Sigmoid colon (tissue), 7 donors: ENCODE measurements around the gene BAD. TPM values are rescaled to one million over a fixed set of nuclear protein-coding genes. Genes with fewer than 3 reads are reported as not detected.

ENCODE experiments used
- DNase-seq: peaks from one replicate; pipeline ENCODE4 v3.0.0-alpha.2; 2019
- H3K27ac ChIP-seq, 4 donors: fragments of 200-600 bp; sonication (generic); one replicate each; pipeline ENCODE4 v1.5.1; 2016 to 2019; ENCODE audit warnings: mild to moderate bottlenecking in 1 of 4
- H3K27me3 ChIP-seq, 3 donors: fragments of 200-600 bp; sonication (generic); one replicate each; pipeline ENCODE4 v1.5.1; 2019; ENCODE audit warnings: mild to moderate bottlenecking in 1 of 3
- H3K36me3 ChIP-seq, 4 donors: fragments of 200-600 bp; sonication (generic); one replicate each; pipeline ENCODE4 v1.5.1; 2016 to 2019
- H3K4me1 ChIP-seq, 4 donors: fragments of 200-600 bp; sonication (generic); one replicate each; pipeline ENCODE4 v1.5.1; 2017 to 2019
- H3K4me3 ChIP-seq, 4 donors: fragments of 200-600 bp; sonication (generic); one replicate each; pipeline ENCODE4 v1.5.1; 2017 to 2019; ENCODE audit warnings: mild to moderate bottlenecking in 2 of 4, moderate library complexity in 1 of 4
- H3K9me3 ChIP-seq, 4 donors: fragments of 200-600 bp in 3 of 4; sonication (generic) in 3 of 4; one replicate each; pipeline versions ENCODE4 v1.5.1 to v1.6.1; 2013 to 2019
- CTCF ChIP-seq, 4 experiments: fragments of 450-650 bp in 3 of 4; fragments of 200-600 bp in 1 of 4; IDR thresholded peaks; one replicate each; pipeline ENCODE4 v1.5.1; 2016 to 2019; ENCODE audit warnings: antibody characterized with exemption in 4 of 4, mild to moderate bottlenecking in 3 of 4, moderate library complexity in 2 of 4
- EP300 ChIP-seq, 4 donors: sonication (generic); formaldehyde crosslinking; IDR thresholded peaks; one replicate each; pipeline ENCODE4 v1.6.1; 2017; ENCODE audit warnings: antibody characterized with exemption in 4 of 4
- POLR2A ChIP-seq, 2 donors: fragments of 450-650 bp; IDR thresholded peaks; one replicate each; pipeline ENCODE4 v1.6.1; 2016; ENCODE audit warnings: antibody characterized with exemption in 2 of 2, mild to moderate bottlenecking in 2 of 2, moderate library complexity in 2 of 2
- POLR2AphosphoS5 ChIP-seq, 4 donors: sonication (generic); formaldehyde crosslinking; IDR thresholded peaks; one replicate each; pipeline ENCODE4 v1.6.1; 2017; ENCODE audit warnings: antibody characterized with exemption in 4 of 4
- WGBS, 2 donors: extraction: QIAGEN DNeasy Blood & Tissue Kit; methylation state at CpG; one replicate each; pipeline ENCODE4 v1.1.7; 2013; 5-methylcytosine and 5-hydroxymethylcytosine counted together
- intact Hi-C: fragments of 100-400 bp; cut with DNase I; formaldehyde crosslinking; loops from one replicate; pipeline ENCODE4 v1.15.1; 2023
- polyA plus RNA-seq, 3 donors: library from polyadenylated mRNA; stranded (reverse); fragments of 200-250 nt; gene quantifications; one replicate each; pipeline ENCODE4 v1.2.3, GENCODE V29; 2013
- total RNA-seq, 4 donors: library from RNA; depleted of rRNA; stranded (reverse); fragments of >200 nt; gene quantifications; one replicate each; pipeline ENCODE4 v1.1.0, GENCODE V29; 2016
- donor health status: healthy with polysubstance abuse.
- donor health status: Bipolar disorder and iron deficiency.
- donor health status: healthy.

Gene BAD
- total and polyA plus RNA-seq, 7 donors: 95.3 to 264 (median 127) TPM

GRCh38 chr11:64267207-64267945 is 17.1 kb downstream of the BAD start:
- peak overlapping the region; percentile 87 to 99 (median 96) for H3K27ac ChIP-seq
- intact Hi-C loops: no loop called here
- peaks cover 0 to 39% (median 19%) of the 10 kb centered on the region in 4 donors for H3K36me3 ChIP-seq
- 58 to 78% methylated on average over 27 of the region's 27 CpGs for WGBS, 2 donors
- H3K4me3 ChIP-seq: no peak overlapping the region
- no peak for DNase-seq
- TF ChIP-seq EP300 (IDR thresholded peaks at IDR 0.05): no peak
- TF ChIP-seq POLR2AphosphoS5 (IDR thresholded peaks at IDR 0.05): no peak
- TF ChIP-seq POLR2A (IDR thresholded peaks at IDR 0.05): no peak
- TF ChIP-seq CTCF (IDR thresholded peaks at IDR 0.05): no peak
- H3K4me1 ChIP-seq: peaks cover 0 to 34% (median 30%) of the 10 kb centered on the region in 4 donors
- no peaks in the 10 kb centered on the region for H3K27me3 ChIP-seq
- no peaks in the 10 kb centered on the region for H3K9me3 ChIP-seq

- H3K27ac ChIP-seq: no peak overlapping the region
- H3K4me3 ChIP-seq: no peak overlapping the region
- no peaks in the 10 kb centered on the region for H3K27me3 ChIP-seq
- H3K4me1 ChIP-seq: peaks cover 0 to 25% (median 21%) of the 10 kb centered on the region in 4 donors
- TF ChIP-seq EP300 (IDR thresholded peaks at IDR 0.05) (no peak), POLR2A (IDR thresholded peaks at IDR 0.05) (no peak), CTCF (IDR thresholded peaks at IDR 0.05) (no peak), POLR2AphosphoS5 (IDR thresholded peaks at IDR 0.05) (no peak)
- H3K9me3 ChIP-seq: no peaks in the 10 kb centered on the region
- 92 to 95% methylated on average over 15 of the region's 15 CpGs for WGBS, 2 donors
- DNase-seq: no peak
- intact Hi-C loops: no loop called here
- peaks cover 0 to 49% (median 25%) of the 10 kb centered on the region in 4 donors for H3K36me3 ChIP-seq
Observed at GRCh38 chr11:64266339-64266738, 18.1 kb downstream of the BAD start.

GRCh38 chr11:64265176-64266160 is 19.0 kb downstream of the BAD start:
- TF ChIP-seq POLR2AphosphoS5 (IDR thresholded peaks at IDR 0.05) (no peak), EP300 (IDR thresholded peaks at IDR 0.05) (no peak), CTCF (IDR thresholded peaks at IDR 0.05) (no peak), POLR2A (IDR thresholded peaks at IDR 0.05) (no peak)
- intact Hi-C loops: no loop called here
- H3K27ac ChIP-seq: no peak overlapping the region
- 91 to 94% methylated on average over 35 of the region's 35 CpGs for WGBS, 2 donors
- H3K4me1 ChIP-seq: peaks cover 0 to 25% (median 21%) of the 10 kb centered on the region in 4 donors
- H3K36me3 ChIP-seq: peaks cover 0 to 53% (median 25%) of the 10 kb centered on the region in 4 donors
- no peaks in the 10 kb centered on the region for H3K9me3 ChIP-seq
- no peak for DNase-seq
- H3K27me3 ChIP-seq: no peaks in the 10 kb centered on the region
- H3K4me3 ChIP-seq: no peak overlapping the region

- DNase-seq: no peak
- intact Hi-C loops: no loop called here
- Histone ChIP-seq H3K27ac (no peak overlapping the region), H3K27me3 (no peaks in the 10 kb centered on the region), H3K4me3 (no peak overlapping the region), H3K36me3 (peaks cover 0 to 58% (median 33%) of the 10 kb centered on the region in 4 donors), H3K4me1 (peaks cover 0 to 25% (median 21%) of the 10 kb centered on the region in 4 donors), H3K9me3 (no peaks in the 10 kb centered on the region)
- WGBS, 2 donors: 87 to 88% methylated on average over 10 of the region's 10 CpGs
- no peak for TF ChIP-seq CTCF (IDR thresholded peaks at IDR 0.05)
- TF ChIP-seq POLR2AphosphoS5 (IDR thresholded peaks at IDR 0.05): no peak
- no peak for TF ChIP-seq POLR2A (IDR thresholded peaks at IDR 0.05)
- no peak for TF ChIP-seq EP300 (IDR thresholded peaks at IDR 0.05)
Observed at GRCh38 chr11:64264371-64264852, 20.1 kb downstream of the BAD start.
